Retina (tissue), 1 donor: Measurements from ENCODE around the gene RAB7A.
A peak's percentile ranks its signal among the peaks of the same experiment; 100 is the strongest.
"Not testable (repeated sequence)": the region's sequence is repeated elsewhere in the genome, so short reads cannot be mapped to it uniquely, and the experiment has no call there.

ENCODE experiments used
- DNase-seq: peaks from one replicate; pipeline ENCODE4 v3.0.0-alpha.2; 2016

The RAB7A gene

DNA sequence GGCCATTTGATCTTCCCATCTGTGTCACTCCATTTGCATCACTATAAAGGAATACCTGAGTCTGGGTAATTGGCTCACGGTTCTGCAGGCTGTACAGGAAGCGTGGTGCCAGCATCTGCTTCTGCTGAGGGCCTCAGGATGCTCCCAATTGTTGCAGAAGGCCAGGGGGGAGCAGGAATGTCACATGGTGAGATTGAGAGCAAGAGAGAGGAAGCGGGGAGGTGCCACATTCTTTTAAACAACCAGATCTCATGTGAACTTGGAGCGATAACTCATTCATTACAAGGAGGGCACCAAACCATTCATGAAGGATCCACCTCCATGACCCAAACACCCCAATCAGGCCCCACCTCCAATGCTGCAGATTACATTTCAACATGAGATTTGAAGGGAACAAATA lies 13.1 kb upstream of the RAB7A start:
- no peak for DNase-seq

DNA sequence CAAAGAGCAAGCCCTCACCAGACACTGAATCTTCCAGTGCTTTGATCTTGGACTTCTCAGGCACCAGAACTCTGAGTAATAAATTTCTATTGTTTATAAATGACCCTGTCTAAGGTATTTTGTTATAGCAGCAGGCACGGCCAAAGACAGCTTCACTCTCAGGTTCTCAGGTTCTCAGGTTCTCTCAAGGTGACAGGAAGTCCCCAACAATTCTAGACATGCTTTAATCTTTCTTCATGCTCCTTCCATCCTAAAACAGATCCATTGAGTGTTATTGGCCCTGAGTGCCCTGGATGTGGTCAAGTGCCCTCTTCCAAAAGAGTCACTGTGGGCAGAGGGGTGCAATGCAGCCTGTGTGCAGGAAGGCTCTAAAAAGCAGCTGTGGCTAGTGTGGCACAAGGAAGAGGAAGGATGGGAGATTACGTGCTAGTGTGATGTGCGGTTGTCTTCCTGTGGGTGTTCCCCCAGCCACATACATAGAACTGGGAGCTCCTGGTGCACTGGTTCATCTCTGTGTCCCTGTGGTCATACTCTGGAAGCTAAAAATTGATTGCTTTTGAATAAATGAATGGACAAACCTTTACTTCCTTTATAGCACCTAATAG lies 11.0 kb upstream of the RAB7A start:
- no peak for DNase-seq

DNA sequence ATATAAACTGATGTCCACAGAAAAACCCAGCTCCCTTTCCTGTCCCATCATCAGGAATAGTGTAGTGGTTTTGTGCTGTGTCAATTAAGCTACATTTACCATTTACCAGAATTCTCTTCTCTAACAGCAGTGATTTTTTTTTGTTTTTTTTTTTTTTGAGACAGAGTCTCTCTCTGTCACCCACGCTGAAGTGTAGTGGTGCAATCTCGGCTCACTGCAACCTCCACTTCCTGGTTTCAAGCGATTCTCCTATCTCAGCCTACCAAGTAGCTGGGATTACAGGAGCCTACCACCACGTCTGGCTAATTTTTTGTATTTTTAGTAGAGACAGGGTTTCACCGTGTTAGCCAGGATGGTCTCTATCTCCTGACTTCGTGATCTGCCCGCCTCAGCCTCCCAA lies 7.1 kb upstream of the RAB7A start:
- DNase-seq = not testable (repeated sequence)

DNA sequence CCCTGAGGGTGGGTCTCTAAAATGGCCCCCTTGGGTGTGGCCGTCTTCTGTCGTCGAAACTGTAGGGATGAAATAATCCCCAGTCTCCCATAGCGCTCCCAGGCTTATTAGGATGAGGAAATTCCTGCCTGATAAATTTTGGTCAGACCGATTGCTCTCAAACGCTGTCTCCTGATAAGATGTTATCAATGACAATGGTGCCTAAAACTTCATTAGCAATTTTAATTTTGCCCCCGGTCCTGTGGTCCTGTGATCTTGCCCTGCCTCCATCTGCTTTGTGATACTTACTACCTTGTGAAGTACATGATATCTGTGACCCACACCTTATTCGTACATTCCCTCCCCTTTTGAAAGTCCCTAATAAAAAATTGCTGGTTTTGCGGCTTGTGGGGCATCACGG lies 5.1 kb upstream of the RAB7A start:
- no peak for DNase-seq

DNA sequence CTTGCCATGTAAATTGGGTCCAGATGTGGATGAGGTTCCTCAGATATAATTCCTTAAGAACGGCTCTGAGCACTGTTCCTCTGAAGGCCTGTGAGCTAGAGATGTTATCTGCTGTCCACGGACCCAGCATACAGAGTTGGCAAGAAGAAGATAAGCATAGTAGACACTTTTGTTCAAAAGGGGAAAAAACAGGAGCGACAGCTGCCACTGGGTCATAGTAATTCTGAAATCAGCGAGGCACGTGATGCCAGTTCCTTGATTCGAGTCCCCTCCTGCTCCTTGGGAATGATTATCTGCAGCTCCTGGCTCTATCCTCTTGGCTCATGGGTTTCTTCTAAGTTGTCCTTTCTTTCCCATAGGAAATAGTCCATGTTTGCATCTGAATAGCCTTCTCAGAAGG lies 2.5 kb upstream of the RAB7A start:
- no peak for DNase-seq

DNA sequence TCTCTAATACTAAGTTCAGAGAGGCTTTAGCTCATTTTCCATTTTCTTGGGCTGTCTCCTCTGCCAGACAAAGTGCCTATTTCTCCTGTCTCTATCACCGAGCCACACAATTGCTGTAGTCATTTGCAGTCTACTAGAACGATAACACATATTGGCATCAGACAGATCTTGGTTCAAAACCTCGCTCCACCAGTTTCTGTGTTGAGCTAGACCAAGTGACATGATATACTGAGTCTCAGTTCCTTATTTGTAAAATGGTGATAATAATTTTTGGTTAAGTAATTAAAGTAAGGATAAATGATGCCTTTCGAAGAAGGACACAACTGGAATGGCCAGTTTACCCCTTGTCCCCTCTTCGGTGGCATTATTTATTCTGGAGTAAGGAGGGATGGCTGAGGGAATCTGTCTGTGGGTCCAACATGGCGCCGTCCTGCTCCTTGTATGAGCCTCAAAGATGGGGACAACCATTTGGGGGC lies 398 bp upstream of the RAB7A start:
- DNase-seq = no peak

DNA sequence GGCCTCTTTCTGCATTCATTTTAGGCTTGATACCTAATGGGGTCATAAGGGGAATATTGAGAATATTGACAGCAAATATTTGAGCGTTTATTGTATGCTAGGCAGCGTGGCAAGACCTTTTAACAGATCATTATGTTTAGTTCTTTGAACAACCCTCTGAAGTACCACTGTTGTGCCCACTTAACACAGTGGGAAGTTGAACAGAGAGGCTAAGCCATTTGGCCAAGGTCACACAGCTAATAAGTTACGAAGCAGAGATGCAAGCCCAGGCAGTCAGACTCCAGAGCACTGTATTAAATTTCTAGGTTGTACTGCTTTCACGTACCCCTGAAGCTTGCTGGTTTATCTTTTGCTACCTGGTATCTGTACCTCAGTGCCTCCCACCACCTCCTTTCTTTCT lies 1.1 kb downstream of the RAB7A start:
- no peak for DNase-seq

DNA sequence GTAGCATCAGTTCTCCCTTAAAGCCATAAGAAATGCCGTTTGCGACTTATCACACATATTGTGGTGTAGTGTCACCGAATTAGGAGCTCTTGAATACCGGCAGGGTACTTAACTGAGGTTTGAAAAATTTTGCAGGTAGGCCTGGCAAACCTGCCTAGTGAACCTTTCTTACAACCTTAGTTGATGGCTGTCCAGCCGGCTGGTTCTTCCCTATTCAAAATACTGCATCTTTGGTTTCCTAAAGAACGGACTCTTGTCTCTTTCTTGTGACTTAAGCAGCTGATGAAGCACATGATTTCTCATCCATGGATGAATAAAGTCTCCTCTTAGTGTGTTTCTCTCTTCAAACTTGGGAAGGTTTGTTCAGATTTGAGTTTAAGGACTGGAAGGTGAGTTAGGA lies 1.5 kb downstream of the RAB7A start:
- no peak for DNase-seq

DNA sequence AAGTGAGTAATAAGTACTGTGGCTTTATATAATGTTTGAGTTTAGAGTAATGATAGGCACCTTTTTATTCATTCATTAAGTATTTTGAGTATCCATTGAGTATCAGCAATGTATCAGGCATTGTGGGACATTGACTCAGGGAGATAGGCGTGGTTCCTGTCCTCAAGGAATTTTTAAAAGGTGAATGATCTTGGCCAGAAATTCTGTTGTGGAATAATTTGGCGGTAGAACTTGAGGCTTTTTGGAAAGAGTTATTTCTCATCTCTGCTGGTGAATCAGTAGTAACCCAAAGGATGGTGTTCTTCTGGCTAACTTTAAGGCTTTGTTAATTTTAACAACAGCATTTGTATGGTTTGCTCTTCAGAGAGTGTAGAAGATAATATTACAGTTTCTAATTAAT lies 2.0 kb downstream of the RAB7A start:
- DNase-seq = no peak

DNA sequence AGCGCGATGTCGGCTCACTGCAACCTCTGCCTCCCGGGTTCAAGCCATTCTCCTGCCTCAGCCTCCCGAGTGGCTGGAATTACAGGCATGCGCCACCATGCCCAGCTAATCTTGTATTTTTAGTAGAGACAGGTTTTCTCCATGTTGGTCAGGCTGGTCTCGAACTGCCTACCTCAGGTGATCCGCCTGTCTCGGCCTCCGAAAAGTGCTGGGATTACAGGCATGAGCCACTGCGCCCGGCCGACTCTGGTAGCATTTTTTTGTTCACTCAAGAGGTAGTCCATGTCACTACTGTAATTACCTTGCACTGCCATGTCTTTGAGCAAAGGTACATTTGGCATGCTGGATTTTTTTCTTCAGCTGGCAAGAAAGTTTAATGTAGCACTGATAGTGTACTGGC lies 2.5 kb downstream of the RAB7A start:
- DNase-seq = not testable (repeated sequence)

DNA sequence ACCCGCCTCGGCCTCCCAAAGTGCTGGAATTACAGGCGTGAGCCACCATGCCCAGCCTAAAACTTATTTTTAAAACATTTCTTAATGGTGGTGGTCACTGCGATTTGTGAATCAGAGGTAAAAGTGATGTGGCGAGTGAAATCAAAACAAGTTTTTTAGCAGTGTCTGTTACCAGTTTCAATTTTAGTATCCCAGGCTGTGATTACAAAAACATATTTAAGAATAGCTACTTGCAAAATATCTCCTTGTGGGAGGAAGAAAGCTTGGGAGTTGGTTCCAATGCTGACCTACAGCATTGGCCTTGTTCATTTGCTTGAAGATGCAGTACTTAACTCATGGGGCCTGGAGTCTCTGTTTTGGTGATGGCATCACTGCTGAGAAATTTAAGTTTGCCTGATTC lies 4.5 kb downstream of the RAB7A start:
- no peak for DNase-seq

DNA sequence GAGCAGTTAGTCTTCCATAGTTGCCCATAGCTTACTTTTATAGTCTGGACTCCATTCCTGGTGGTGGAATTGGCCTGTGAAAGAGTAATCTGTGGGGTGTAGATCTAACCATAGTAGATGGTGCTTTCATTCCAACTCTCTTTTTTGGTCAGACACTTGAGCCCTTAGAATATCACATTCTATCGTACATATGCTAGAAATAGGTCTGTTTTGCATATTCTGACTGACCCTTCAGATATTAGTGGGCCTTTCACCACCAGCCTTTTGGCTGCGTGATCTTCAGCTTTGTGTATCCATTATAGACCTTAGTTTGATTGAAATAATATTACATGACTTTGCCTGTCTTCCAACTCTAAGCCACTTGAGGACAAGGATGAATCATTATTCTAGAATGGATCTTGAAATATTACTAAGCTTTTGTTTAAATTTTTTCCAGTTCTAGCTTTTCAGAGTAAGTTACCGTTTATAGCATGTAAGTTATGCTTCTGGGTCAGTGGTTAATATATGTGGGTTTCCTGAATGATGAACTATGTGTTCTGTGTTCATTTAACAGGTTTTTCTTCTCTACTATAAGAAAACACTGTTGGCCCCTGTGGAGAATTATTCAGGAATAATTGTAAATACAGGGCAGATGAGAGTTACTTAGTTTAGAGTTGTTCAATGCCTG lies 8.7 kb downstream of the RAB7A start:
- no peak for DNase-seq

DNA sequence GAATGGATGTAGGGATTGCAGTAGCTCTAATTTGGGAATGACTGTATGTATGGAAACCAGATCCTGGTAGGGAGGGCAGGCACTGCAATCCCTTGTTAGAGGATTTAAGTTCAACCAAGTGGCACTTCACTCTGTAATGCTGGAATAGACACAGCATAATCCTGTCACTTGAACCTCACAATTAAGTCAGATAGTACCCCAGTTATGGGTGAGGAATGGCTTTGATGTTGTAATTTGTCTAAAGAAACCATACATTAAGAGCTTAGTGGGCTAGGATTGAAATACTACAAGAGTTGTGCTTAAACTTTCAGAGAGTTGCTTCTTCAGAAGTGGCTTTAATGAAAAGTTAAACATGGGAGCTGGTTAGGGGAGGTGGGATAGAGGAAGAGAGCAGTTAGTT lies 9.3 kb downstream of the RAB7A start:
- DNase-seq = no peak

DNA sequence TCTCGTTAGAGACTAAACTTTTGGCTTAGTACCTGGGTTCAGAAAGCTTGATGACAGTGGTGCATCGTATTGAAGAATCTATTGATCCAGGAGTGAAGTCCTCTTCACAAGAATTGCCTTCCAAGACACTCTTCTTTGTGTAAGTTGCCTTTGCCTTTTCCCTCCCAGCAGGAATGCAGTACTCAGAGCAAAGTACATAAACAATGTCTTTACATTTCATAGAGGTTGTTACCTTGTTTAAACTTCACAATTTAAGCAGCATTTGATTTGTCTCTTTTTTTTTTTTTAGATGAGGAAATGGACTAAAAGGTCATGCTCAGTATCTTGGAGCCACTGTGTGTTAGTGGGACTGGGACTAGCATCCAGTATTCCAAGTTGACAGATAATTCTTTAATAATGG lies 9.9 kb downstream of the RAB7A start:
- no peak for DNase-seq

DNA sequence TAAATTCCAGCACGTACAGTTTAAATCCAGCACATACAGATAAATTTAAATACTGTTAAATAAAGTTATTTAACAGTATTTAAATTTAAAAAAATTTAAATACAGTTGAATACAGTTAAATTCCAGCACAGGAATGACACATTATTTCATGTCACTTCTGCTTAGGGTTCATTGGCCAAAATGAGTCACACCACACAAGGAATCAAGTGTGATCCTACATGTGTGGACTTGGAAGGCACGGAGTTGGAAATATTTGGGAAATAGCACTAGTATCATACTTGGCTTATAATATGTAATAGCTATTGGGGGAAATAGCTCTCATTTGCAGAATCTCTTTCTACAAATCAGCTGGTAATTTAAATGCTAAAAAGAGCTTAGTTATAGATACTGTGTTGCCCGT lies 10.6 kb downstream of the RAB7A start:
- no peak for DNase-seq

DNA sequence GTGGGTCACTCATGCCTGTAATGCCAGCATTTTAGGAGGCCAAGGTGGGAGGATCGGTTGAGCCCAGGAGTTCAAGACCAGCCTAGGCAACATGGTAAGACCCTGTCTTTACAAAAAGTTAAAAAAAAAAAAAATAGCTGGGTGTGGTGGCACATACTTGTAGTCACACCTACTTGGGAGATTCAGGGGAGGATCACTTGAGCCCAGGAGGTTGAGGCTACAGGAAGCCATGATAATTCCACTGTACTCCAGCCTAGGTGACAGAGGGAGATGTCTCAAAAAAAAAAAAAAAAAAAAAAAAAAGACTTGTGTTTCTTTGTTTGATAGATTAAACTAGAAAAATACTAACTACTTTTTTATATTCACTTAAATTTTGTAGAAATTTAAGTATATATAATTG lies 14.6 kb downstream of the RAB7A start:
- DNase-seq = no peak

DNA sequence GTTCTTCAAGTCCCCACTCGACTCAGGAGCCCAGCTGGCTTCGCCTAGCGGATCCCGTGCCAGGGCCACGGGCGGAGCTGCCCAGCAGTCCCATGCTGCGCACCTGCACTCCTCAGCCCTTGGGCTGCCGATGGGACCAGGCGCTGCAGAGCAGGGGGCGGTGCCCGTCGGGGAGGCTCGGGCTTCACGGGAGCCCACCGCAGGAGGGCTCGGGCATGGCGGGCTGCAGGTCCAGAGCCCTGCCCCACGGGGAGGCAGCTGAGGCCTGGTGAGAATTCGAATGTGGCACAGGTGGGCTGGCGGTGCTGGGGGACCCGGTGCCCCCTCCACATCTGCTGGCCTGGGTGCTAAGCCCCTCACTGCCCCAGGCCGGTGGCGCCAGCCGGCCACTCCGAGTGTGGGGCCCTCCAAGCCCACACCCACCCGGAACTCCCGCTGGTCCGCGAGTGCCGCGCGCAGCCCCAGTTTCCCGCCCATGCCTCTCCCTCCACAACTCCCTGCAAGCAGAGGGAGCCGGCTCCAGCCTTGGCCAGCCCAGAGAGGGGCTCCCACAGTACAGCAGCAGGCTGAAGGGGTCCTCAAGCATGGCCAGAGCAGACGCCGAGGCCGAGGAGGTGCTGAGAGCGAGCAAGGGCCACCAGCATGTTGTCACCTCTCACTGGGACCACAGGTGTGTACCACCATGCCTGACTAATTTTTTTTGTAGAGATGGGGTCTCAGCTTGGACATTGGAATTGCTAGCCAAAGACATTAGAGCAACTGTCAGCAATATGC lies 17.0 kb downstream of the RAB7A start:
- DNase-seq = no peak

DNA sequence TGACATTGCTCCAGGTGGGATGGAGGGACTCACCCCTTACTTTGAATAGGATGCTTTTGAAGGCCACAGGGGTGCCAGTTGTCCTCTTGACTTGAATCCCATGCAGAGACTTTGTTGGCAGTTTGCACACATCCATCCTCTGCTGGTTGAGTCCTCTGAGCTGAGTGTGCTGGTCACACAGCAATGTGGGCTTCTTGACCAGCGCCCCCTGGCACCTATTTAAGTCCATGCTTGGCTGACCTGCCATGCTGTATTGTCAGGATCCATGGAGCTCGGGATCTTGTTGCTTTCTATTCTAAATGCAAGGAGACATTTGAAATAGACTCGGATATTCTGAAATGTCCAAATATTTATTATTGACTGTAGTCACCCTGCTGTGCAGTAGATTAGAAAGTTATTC lies 19.8 kb downstream of the RAB7A start:
- no peak for DNase-seq

DNA sequence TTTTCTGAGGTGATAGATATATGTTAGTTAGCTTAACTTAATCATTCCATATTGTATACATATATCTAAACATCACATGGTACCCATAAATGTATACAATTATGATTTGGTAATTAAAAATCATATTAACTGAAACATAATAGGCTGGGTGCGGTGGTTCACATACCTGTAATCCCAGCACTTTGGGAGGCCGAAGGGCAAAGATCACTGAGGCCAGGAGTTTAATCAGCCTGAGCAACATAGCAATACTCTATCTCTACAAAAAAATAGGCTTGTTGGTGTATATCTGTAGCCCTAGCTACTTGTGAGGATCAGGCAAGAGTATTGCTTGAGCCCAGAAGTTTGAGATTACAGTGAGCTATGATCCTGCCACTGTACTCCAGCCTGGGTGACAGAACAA lies 20.9 kb downstream of the RAB7A start:
- DNase-seq = no peak

DNA sequence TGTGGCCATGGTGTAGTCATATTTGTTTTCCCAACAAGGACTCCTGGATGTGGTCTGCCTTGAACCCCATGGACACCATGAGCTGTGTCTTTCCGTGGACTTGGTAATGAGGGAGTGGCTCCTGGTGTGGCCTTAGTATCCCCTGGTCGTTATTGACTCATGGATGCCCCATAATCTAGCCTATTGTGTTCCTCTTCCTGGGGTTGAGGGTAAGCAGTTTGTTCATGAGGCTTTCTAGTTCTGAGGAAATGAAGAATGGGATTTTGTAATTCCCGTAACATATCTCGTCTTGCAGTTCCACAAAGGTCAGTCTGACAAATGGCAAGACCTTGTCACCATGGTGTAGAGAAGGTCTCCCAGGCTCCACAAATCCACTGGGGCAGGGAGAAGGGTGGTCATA lies 22.6 kb downstream of the RAB7A start:
- DNase-seq = no peak

DNA sequence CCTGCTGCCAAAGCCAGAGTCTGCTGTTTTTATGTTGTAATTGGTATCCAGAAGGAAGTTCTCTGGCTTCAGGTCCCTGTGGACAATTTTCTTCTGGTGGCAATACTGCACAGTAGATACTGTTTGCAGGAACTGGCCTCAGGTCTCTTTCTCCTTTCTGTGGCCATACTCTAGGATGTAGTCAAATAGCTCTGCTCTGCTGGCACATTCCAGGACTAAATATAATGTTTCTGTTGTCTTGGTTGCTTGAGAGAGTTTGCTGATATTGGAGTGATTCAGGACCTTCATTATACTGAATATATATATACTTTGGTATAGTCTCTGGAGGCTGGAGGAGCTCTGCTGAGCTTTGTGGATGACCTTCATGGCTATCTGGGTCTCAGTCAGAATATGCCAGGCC lies 23.1 kb downstream of the RAB7A start:
- no peak for DNase-seq

DNA sequence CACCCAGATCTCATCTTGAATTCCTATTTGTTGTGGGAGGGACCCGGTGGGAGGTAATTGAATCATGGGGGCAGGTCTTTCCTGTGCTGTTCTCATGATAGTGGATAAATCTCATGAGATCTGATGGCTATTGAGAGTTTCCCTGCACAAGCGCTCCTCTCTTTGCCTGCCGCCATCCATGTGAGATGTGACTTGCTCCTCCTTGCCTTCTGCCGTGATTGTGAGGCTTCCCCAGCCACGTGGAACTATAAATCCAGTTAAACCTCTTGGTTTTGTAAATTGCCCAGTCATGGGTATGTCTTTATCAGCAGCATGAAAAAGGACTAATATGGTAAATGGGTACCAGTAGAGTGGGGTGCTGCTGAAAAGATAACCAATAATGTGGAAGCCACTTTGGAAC lies 23.6 kb downstream of the RAB7A start:
- not testable (repeated sequence) for DNase-seq

DNA sequence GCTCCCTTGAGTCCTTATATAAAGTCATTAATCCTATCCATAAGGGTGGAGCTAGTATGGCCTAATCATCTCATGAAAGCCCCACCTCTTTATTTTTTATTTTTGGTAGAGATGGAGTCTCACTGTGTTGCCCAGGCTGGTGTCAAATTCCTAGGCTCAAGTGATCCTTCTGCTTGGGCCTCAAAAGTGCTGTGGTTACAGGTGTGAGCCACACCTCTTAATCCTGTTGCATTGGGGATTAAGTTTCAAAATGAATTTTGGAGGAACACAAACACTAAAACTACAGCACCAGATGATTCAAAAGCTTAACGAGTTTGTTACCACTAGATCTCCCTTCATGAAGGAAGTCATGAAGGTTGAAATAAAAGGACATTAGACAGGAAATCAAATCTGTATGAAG lies 27.7 kb downstream of the RAB7A start:
- DNase-seq = no peak

DNA sequence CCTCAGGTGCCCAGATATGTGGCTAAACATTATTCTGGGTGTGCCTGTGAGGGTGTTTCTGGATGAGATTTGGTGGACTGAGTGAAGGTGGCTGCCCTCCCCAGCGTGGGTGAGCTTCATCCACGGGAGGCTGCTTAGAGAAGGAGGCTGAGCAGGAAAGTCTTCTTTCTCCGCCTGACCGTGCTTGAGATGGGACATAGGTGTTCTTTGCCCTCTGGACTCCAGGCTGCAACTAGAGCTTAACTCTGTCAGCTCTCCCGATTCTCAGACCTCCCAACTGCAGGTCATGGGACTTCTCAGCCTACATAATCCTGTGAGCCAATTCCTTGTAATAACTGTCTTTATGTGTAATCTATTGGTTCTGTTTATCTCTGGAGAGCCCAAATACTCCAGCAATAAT lies 34.1 kb downstream of the RAB7A start:
- peak; percentile 14 for DNase-seq
